Colonic mucosa (tissue), 4 donors: Measurements from ENCODE around the gene PPP3CA. TPM values are rescaled to one million over a fixed set of nuclear protein-coding genes. Genes with fewer than 3 reads are reported as not detected.

Experiments
- DNase-seq: peaks from one replicate; pipeline ENCODE4 v3.0.0-alpha.2; 2020
- H3K27ac ChIP-seq: fragments of 200-600 bp; one replicate; pipeline ENCODE4 v1.8.0; 2021
- H3K27me3 ChIP-seq: fragments of 200-600 bp; one replicate; pipeline ENCODE4 v1.8.0; 2021
- H3K36me3 ChIP-seq: fragments of 200-600 bp; one replicate; pipeline ENCODE4 v1.8.0; 2021
- H3K4me1 ChIP-seq: fragments of 200-600 bp; one replicate; pipeline ENCODE4 v1.8.0; 2021; ENCODE audit warnings: mild to moderate bottlenecking
- H3K4me3 ChIP-seq: fragments of 200-600 bp; one replicate; pipeline ENCODE4 v1.8.0; 2021
- H3K9ac ChIP-seq, 2 donors: one replicate each; pipeline ENCODE4 v1.7.0; 2013; ENCODE audit warnings: control low read depth in 2 of 2, low read depth in 2 of 2, low read length in 2 of 2
- H3K9me3 ChIP-seq: fragments of 200-600 bp; one replicate; pipeline ENCODE4 v1.8.0; 2021
- intact Hi-C: fragments of 100-400 bp; cut with DNase I; formaldehyde crosslinking; loops from one replicate; pipeline ENCODE4 v1.14.1; 2022
- total RNA-seq, 2 donors: library from RNA; stranded (reverse); fragmentation: NEBNext Ultra II Directional in 1 of 2; extraction: Animal tissue kit (Norgen Biotek cat#: 25700) in 1 of 2; gene quantifications; one replicate each; pipeline ENCODE4 v1.2.1, GENCODE V29; 2021
- TF ChIP-seq, protein P1 (sequence below): fragments of 200-600 bp; IDR thresholded peaks from one replicate; pipeline ENCODE4 v1.8.0; 2022; ENCODE audit warnings: antibody characterized with exemption, mild to moderate bottlenecking
- donor health status: healthy.
- donor health status: DM: no; HTN: no; CAD: no.
- donor health status: DM: no; HTN: no; CAD: no.

The PPP3CA gene
- total RNA-seq, 2 donors from 2014 or later, result 34.5 to 43.9 TPM

DNA sequence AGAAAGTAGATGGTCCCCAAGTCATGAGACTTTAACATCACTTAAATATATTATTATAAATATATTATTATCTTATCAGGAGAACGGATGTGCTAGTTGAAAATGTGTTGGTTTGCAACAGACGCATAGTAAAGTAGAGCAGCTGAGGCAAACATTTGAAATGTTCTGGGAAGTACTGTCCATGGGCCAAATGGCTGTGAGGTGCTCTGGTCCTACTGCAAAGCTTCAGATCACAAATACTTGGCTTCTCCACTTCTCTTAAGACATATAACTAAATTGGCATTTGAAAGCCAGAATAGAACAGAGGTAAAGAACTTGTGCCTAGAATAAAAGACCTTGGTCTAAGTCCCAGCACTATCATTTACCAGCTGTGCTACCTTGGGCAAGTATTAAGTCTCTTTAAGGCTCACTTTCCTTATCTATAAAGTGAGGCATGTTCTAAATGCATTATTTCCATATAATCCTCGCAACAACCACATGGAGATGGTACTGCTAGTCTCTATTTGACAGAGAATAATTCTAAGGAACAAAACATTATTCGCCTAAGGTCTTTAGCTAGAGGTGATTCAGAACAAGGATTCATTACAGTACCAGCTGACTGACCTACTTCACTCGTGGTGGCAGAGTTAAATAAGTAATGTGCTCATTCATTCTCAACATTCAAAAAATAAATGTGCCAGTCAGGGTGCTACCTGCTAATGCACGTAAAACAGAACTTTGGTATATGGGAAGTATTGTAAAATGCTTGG lies 297.1 kb downstream of the PPP3CA start:
- Histone ChIP-seq H3K27ac (no peak overlapping the region), H3K4me3 (no peak overlapping the region), H3K27me3 (no peaks in the 10 kb centered on the region), H3K9ac (no peak overlapping the region), H3K9me3 (no peaks in the 10 kb centered on the region), H3K4me1 (no peaks in the 10 kb centered on the region), H3K36me3 (no peaks in the 10 kb centered on the region)
- intact Hi-C loops, result no loop called here
- TF ChIP-seq, protein P1, sequence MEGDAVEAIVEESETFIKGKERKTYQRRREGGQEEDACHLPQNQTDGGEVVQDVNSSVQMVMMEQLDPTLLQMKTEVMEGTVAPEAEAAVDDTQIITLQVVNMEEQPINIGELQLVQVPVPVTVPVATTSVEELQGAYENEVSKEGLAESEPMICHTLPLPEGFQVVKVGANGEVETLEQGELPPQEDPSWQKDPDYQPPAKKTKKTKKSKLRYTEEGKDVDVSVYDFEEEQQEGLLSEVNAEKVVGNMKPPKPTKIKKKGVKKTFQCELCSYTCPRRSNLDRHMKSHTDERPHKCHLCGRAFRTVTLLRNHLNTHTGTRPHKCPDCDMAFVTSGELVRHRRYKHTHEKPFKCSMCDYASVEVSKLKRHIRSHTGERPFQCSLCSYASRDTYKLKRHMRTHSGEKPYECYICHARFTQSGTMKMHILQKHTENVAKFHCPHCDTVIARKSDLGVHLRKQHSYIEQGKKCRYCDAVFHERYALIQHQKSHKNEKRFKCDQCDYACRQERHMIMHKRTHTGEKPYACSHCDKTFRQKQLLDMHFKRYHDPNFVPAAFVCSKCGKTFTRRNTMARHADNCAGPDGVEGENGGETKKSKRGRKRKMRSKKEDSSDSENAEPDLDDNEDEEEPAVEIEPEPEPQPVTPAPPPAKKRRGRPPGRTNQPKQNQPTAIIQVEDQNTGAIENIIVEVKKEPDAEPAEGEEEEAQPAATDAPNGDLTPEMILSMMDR, result no peak
- no peak for DNase-seq

DNA sequence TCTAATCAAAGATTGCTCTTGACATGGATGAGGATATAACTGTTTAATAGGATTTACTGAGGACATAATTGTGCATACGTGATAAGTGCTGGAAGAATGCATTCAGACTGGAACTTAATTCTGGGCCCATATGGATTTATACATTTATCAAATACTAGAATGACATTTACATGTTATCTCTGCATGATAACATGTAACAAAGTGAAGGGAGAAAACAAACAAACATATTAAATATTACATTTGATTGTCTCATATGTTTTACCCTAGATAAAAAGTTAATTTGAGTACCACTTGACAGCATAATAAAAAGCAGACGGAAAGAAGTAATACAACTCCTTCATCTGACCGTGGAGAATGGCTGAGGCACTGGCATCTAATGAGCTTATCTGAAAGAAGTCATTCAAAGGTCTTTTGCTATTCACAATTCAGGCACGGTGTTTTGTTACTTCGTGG lies 297.8 kb downstream of the PPP3CA start:
- H3K27me3 ChIP-seq, result no peaks in the 10 kb centered on the region
- intact Hi-C loops, result no loop called here
- TF ChIP-seq, protein P1, result no peak
- no peak for DNase-seq
- no peaks in the 10 kb centered on the region for H3K4me1 ChIP-seq
- H3K27ac ChIP-seq, result no peak overlapping the region
- H3K9me3 ChIP-seq, result no peaks in the 10 kb centered on the region
- H3K36me3 ChIP-seq, result no peaks in the 10 kb centered on the region
- H3K9ac ChIP-seq, result no peak overlapping the region
- H3K4me3 ChIP-seq, result no peak overlapping the region

DNA sequence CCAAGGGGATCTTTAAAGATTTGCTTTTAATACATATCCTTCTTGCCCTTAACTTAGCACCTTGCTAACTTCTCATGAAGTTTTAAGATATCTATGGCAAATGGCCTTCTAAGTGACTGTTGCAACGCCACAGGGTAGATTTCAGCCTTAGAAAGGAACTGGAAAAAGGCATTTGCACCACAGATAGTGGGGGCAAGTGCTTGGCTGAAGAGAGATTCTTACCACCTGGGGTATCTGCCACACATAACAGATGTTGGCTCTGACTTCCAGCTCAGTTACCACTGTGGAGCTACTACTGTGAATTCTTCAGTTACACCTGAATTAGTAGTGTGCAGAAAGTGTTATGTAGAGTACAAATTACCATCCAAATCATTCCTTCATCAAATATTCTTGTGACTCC lies 302.6 kb downstream of the PPP3CA start:
- intact Hi-C loops, result no loop called here
- Histone ChIP-seq H3K9me3 (no peaks in the 10 kb centered on the region), H3K9ac (no peak overlapping the region), H3K4me1 (no peaks in the 10 kb centered on the region), H3K27ac (no peak overlapping the region), H3K4me3 (no peak overlapping the region), H3K27me3 (no peaks in the 10 kb centered on the region), H3K36me3 (no peaks in the 10 kb centered on the region)
- TF ChIP-seq, protein P1, result no peak
- DNase-seq, result no peak

DNA sequence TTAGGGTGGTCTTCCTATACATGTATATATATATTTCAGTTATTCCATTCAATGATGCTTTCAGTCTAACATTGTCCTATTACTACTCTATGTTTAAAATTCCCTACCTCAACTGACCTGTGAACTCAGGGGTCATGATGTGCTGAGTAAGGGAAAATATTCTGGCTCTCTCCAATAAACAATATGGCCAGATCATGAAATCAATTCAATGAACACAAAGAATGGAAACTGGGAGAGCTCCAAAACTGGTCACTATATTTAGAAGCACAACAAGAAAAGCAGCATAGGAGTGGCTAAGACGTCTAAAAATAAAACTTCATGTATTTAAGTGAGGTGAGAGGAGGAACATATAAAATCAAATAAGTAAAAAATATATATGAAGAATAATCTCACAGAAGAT lies 304.5 kb downstream of the PPP3CA start:
- TF ChIP-seq, protein P1, result no peak
- no peaks in the 10 kb centered on the region for H3K9me3 ChIP-seq
- intact Hi-C loops, result no loop called here
- H3K9ac ChIP-seq, result no peak overlapping the region
- no peak for DNase-seq
- no peak overlapping the region for H3K4me3 ChIP-seq
- no peaks in the 10 kb centered on the region for H3K36me3 ChIP-seq
- no peaks in the 10 kb centered on the region for H3K27me3 ChIP-seq
- H3K27ac ChIP-seq, result no peak overlapping the region
- H3K4me1 ChIP-seq, result no peaks in the 10 kb centered on the region

DNA sequence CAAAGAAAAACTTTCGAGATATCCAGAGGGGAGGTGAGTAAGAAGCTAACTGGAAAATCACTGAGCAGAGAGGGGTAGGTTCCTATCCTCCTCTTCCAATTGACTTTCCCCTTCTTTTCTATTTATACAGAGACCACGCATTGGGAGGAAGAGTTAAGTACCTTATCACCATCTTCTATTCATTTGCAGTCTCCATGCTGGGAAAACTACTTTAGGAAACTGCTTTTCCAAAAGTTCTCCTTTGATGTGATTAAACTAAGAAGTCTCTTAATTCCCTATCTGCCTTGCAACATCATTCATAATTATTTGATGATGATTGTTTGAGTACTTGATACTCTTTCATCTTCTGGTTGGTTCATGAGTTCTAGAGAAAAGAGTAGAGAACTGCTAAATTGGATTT lies 306.6 kb downstream of the PPP3CA start:
- intact Hi-C loops, result no loop called here

More for the DNA sequence above, 306.6 kb downstream of the PPP3CA start:
- Histone ChIP-seq H3K9ac (no peak overlapping the region), H3K27me3 (no peaks in the 10 kb centered on the region), H3K9me3 (no peaks in the 10 kb centered on the region), H3K36me3 (no peaks in the 10 kb centered on the region), H3K4me1 (no peaks in the 10 kb centered on the region), H3K4me3 (no peak overlapping the region), H3K27ac (no peak overlapping the region)
- no peak for DNase-seq
- TF ChIP-seq, protein P1, result no peak
